Fibroblast of the aortic adventitia (primary cell): ENCODE results near the gene GCLM. TPM values are rescaled to one million over a fixed set of nuclear protein-coding genes. Genes with fewer than 3 reads are reported as not detected.
A peak's percentile ranks its signal among the peaks of the same experiment; 100 is the strongest.
"Not testable (repeated sequence)": the region's sequence is repeated elsewhere in the genome, so short reads cannot be mapped to it uniquely, and the experiment has no call there.

Experiments used
- DNase-seq: peaks from one replicate; pipeline ENCODE4 v3.0.0-alpha.2; 2010; ENCODE audit warnings: low read depth
- H3K4me3 ChIP-seq: 2 replicates; pipeline ENCODE4 v1.5.1; 2011; ENCODE audit warnings: low read depth, mild to moderate bottlenecking, control low read depth, low read length, moderate library complexity
- CTCF ChIP-seq: IDR thresholded peaks from 2 replicates; pipeline ENCODE4 v1.5.1; 2011; ENCODE audit warnings: mild to moderate bottlenecking, low read length, control low read depth, inconsistent platforms; ENCODE audit not compliant: insufficient read depth
- total RNA-seq: library from RNA; depleted of rRNA; stranded (reverse); fragments of >200 nt; gene quantifications from 2 replicates; pipeline ENCODE4 v1.2.3, GENCODE V29; 2012; ENCODE audit warnings: low replicate concordance

The GCLM gene
- total RNA-seq, 1 donor, result 35.2 TPM

DNA sequence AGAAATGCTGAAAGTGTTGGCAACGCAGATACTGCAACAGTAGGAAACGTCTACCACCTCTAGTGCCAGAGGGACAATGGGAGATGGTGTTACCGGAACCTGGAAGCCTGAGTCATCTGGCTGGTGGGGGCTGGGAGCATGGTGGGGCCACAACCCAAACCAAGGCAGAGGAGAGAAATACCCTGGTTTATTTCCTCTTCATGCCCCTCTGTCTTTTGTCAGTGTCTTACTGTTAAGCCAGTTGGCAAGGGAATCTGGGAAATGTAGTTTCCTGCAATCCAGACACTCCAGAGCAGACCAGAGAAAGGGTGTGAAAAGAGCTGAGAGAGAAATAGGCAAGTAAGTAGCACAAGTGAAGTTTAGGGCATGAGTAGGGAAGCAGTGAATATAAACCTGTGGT lies 45.1 kb downstream of the GCLM start:
- no peak for TF ChIP-seq CTCF
- no peak for DNase-seq
- no peak overlapping the region for H3K4me3 ChIP-seq

DNA sequence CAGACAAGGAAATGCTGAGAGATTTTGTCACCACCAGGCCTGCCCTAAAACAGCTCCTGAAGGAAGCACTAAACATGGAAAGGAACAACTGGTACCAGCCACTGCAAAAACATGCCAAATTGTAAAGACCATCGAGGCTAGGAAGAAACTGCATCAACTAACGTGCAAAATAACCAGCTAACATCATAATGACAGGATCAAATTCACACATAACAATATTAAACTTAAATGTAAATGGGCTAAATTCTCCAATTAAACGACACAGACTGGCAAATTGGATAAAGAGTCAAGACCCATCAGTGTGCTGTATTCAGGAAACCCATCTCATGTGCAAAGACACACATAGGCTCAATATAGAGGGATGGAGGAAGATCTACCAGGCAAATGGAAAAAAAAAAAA lies 51.6 kb downstream of the GCLM start:
- DNase-seq, H3K4me3 ChIP-seq: not testable (repeated sequence)

- DNase-seq, result not testable (repeated sequence)
Observed at GRCh38 chr1:93855983-93856382, 53.2 kb downstream of the GCLM start.

GRCh38 chr1:93853940-93854339 lies 55.3 kb downstream of the GCLM start:
- DNase-seq, result no peak
- H3K4me3 ChIP-seq, result no peak overlapping the region
- TF ChIP-seq CTCF, result no peak

More at GRCh38 chr1:93855983-93856382, 53.2 kb downstream of the GCLM start:
- not testable (repeated sequence) for H3K4me3 ChIP-seq

- no peak for DNase-seq
- no peak overlapping the region for H3K4me3 ChIP-seq
- no peak for TF ChIP-seq CTCF
Observed at GRCh38 chr1:93851878-93852277, 57.4 kb downstream of the GCLM start.

DNA sequence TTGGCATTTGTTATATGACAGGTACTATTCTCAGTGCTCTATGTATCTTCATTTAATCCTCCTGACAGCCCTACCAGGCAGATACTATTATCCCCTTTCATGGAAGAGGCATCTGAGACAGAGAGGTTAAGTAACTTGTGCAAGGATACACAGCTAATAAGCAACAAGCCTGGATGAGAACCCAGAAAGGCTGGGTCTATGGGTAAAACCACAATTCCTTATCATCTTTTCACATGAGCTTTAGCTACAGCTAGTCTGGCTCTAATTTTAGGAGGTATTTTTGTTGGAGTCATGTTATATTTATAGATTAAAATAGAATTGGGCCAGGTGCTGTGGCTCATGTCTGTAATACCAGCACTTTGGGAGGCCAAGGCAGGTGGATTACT lies 57.9 kb downstream of the GCLM start:
- no peak for TF ChIP-seq CTCF
- peak; percentile 38 for DNase-seq
- H3K4me3 ChIP-seq, result no peak overlapping the region

GRCh38 chr1:93850687-93851326 lies 58.4 kb downstream of the GCLM start:
- peak; percentile 65 for DNase-seq
- H3K4me3 ChIP-seq, result not testable (repeated sequence)
- TF ChIP-seq CTCF, result peak; percentile 53

DNA sequence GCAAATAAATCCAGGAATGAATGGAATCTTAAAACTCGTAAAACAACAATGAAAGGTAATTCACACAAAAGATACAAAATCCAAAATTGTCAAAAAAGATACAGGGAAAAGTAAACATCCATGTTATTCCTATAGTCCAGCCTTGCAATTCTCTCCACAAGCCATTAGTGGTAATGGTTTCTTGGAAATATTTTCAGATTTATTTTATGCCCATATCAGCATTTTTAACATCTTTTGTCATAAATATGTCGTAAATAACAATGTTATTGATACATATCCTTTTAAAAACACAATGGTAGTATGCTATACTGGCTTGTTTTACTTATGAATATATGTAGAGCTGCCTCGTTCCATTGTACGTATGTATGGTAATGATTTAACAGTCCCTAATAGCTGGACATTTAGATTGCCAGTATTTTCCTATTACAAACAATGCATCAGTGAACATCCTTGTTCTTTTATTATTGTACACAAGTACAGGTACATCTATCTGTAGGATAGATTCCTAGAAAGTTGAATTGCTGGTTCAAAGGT lies 60.8 kb downstream of the GCLM start:
- no peak for DNase-seq

More for the DNA sequence above, 60.8 kb downstream of the GCLM start:
- peak overlapping the region; percentile 77 for H3K4me3 ChIP-seq
- TF ChIP-seq CTCF, result no peak
